Measurements from ENCODE around the gene REV3L.

- no peak for TF ChIP-seq POLR2A (IDR thresholded peaks at IDR 0.05; ENCODE audit: low read depth)
- TF ChIP-seq, protein P1, sequence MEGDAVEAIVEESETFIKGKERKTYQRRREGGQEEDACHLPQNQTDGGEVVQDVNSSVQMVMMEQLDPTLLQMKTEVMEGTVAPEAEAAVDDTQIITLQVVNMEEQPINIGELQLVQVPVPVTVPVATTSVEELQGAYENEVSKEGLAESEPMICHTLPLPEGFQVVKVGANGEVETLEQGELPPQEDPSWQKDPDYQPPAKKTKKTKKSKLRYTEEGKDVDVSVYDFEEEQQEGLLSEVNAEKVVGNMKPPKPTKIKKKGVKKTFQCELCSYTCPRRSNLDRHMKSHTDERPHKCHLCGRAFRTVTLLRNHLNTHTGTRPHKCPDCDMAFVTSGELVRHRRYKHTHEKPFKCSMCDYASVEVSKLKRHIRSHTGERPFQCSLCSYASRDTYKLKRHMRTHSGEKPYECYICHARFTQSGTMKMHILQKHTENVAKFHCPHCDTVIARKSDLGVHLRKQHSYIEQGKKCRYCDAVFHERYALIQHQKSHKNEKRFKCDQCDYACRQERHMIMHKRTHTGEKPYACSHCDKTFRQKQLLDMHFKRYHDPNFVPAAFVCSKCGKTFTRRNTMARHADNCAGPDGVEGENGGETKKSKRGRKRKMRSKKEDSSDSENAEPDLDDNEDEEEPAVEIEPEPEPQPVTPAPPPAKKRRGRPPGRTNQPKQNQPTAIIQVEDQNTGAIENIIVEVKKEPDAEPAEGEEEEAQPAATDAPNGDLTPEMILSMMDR (IDR thresholded peaks at IDR 0.05): no peak
- TF ChIP-seq EP300 (IDR thresholded peaks at IDR 0.05): no peak
Observed at GRCh38 chr6:111410371-111410770, 72.6 kb downstream of the REV3L start.

Data from esophagus muscularis mucosa (tissue), 4 donors.